HG02642 (cell line): ENCODE measurements around the gene HADHA.

Experiments used
- ATAC-seq: cut with Tn5 transposase; IDR thresholded peaks from one replicate; pipeline ENCODE4 v1.9.1; 2021; ENCODE audit warnings: mild to moderate bottlenecking; ENCODE audit not compliant: unreplicated experiment, poor library complexity

Gene HADHA

DNA sequence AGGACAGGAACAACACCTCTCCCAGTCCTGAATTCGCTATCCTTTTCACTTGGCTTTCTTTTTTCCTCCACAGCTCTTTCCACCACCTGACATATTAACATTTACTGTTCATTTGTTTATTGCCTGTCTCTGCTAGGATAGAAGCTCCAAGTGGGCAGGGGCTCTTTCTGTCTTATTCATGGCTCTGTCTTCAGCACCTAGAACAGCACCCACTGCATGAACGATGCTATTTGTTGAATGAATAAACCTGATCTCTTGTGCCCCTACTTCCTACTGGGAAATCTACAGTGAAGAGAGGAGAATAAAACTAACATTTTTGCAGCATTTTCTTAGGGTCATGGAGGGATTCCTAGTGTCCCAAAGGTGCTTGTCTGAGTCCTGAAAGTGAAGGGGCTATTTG lies 95.9 kb downstream of the HADHA start:
- no peak for ATAC-seq

DNA sequence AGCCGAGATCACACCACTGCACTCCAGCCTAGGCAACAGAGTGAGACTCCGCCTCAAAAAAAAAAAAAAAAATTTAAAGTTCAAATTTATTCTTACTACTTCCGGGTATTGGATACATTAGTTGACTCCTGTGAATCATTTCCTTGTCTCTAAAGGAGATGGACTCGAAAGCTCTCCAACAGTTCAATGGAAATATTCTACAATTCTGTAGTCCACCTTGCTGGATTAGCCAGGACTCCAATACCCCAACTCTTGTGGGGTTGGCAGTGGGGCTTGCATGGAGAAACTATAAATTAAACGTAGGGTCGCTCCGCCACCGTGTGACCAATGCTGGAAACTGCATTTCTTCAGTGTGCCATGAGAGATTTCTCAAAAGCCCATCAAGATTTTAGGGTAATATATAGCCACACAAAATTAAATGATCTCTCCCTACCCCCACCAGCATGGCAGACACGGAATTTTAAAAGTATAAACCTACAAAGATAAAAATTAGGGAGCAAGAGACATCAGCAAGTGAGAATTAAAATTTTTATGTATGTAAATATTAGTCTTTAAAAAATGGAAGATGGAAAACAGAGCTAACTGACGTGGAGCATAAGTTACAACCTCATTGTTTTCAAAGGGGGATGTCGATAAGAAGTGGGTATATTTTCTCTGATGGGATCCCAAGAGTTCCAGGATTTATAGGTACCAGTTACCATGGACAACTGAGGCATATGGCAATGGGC lies 99.3 kb downstream of the HADHA start:
- no peak for ATAC-seq

DNA sequence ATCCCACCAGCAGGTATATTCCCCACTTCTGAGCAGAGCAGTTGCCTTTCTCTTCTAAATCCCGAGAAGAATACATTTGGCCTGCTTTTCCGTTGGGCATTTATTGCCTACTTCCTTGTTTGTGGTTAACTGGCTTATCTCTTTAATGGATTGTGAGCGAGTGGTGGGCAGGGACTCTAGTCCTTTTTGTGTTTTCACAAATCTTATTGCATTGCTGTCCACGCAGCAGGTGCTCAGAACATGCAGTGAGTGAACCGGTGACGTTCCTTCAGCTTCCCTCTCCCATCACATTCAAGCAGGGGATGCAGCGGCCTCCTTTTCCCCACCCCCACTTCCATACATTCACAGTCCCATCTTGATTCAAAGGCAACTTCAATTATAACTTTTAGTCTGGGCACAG lies 100.4 kb downstream of the HADHA start:
- no peak for ATAC-seq

- no peak for ATAC-seq
These were observed 103.2 kb downstream of the HADHA start for GRCh38 chr2:26141145-26141769.
